Bronchial smooth muscle cell (primary cell): ENCODE data around the gene MYBPC3. TPM values are rescaled to one million over a fixed set of nuclear protein-coding genes. Genes with fewer than 3 reads are reported as not detected.

Experiments
- total RNA-seq: library from RNA; depleted of rRNA; stranded (reverse); fragments of >200 nt; gene quantifications from 2 replicates; pipeline ENCODE4 v1.2.1, GENCODE V29; 2014

MYBPC3 gene
- not detected in 2 replicates for total RNA-seq

GRCh38 chr11:47352556-47352955 is at the start of gene MYBPC3:
TSS of gene MYBPC3 (minus strand) at chr11:47352702. CDS start at chr11:47352647, 55 bp downstream.

GRCh38 chr11:47378010-47378835 is 25.7 kb upstream of the MYBPC3 start, which contains the start of gene SPI1:
TSS of gene SPI1 (minus strand) at chr11:47378547. CDS start at chr11:47378353, 194 bp downstream.

Other genes starting within 250 kb of the MYBPC3 start
- 85.9 and 86.2 TPM in 2 replicates for gene ARFGAP2, start 175.8 kb downstream of the MYBPC3 start, total RNA-seq
- 37.8 and 43.4 TPM in 2 replicates for gene PACSIN3, start 166.3 kb downstream of the MYBPC3 start, total RNA-seq
- 57.4 and 71.6 TPM in 2 replicates for gene DDB2, start 137.7 kb downstream of the MYBPC3 start, total RNA-seq
- gene ACP2, start 103.9 kb downstream of the MYBPC3 start, total RNA-seq: 9.5 and 12.1 TPM in 2 replicates
- 28.5 and 33.5 TPM in 2 replicates for gene NR1H3, start 94.7 kb downstream of the MYBPC3 start, total RNA-seq
- 9.6 and 14.6 TPM in 2 replicates for gene MADD, start 82.6 kb downstream of the MYBPC3 start, total RNA-seq
- gene SPI1, start 25.8 kb upstream of the MYBPC3 start, total RNA-seq: 0.17 TPM in 1 of 2 replicates, not detected in the other
- 36.7 and 49.2 TPM in 2 replicates for gene SLC39A13, start 55.9 kb upstream of the MYBPC3 start, total RNA-seq
- gene PSMC3, start 73.7 kb upstream of the MYBPC3 start, total RNA-seq: 159 and 200 TPM in 2 replicates
- 0.16 and 0.34 TPM in 2 replicates for gene RAPSN, start 96.4 kb upstream of the MYBPC3 start, total RNA-seq
- 60.3 and 63.4 TPM in 2 replicates for gene CELF1, start 200.4 kb upstream of the MYBPC3 start, total RNA-seq
- 60.1 and 60.3 TPM in 2 replicates for gene PTPMT1, start 212.9 kb upstream of the MYBPC3 start, total RNA-seq
- gene KBTBD4, start 226.3 kb upstream of the MYBPC3 start, total RNA-seq: 26.0 and 31.3 TPM in 2 replicates
- gene NDUFS3, start 226.4 kb upstream of the MYBPC3 start, total RNA-seq: 65.1 and 93.6 TPM in 2 replicates
- gene FAM180B, start 234.0 kb upstream of the MYBPC3 start, total RNA-seq: 0.09 and 0.16 TPM in 2 replicates
- gene C1QTNF4, start 241.7 kb upstream of the MYBPC3 start, total RNA-seq: 0.16 and 0.17 TPM in 2 replicates